Astrocyte (in vitro differentiated cells and primary cell): ENCODE results near the gene MEG3. TPM values are rescaled to one million over a fixed set of nuclear protein-coding genes. Genes with fewer than 3 reads are reported as not detected.

Experiments used
- DNase-seq: peaks from one replicate; pipeline ENCODE4 v3.0.0-alpha.2; 2010; ENCODE audit warnings: low read depth
- FAIRE-seq: peaks from 2 replicates; lab custom pipeline; 2011; peaks lifted over from hg19 to GRCh38; lab: Jason Lieb, UNC
- H2AFZ ChIP-seq: 2 replicates; pipeline ENCODE4 v1.6.0; 2012; ENCODE audit warnings: low read depth, low read length, inconsistent platforms
- H3K27ac ChIP-seq: 2 replicates; pipeline ENCODE4 v1.5.1; 2011; ENCODE audit warnings: low read depth, low read length, inconsistent platforms
- H3K27me3 ChIP-seq: 2 replicates; pipeline ENCODE4 v1.6.0; 2011; ENCODE audit warnings: low read length, inconsistent platforms; ENCODE audit not compliant: insufficient read depth
- H3K36me3 ChIP-seq: 2 replicates; pipeline ENCODE4 v1.5.1; 2011; ENCODE audit warnings: low read length, inconsistent platforms; ENCODE audit not compliant: insufficient read depth
- H3K4me1 ChIP-seq: 2 replicates; pipeline ENCODE4 v1.5.1; 2011; ENCODE audit warnings: low read length, inconsistent platforms; ENCODE audit not compliant: insufficient read depth
- H3K4me2 ChIP-seq: 2 replicates; pipeline ENCODE4 v1.6.0; 2012; ENCODE audit warnings: low read length, inconsistent platforms
- H3K4me3 ChIP-seq: 2 replicates; pipeline ENCODE4 v1.5.1; 2011; ENCODE audit warnings: low read depth, mild to moderate bottlenecking, low read length, inconsistent platforms; ENCODE audit not compliant: insufficient read depth
- H3K79me2 ChIP-seq: 2 replicates; pipeline ENCODE4 v1.6.0; 2012; ENCODE audit warnings: mild to moderate bottlenecking, low read length, inconsistent platforms; ENCODE audit not compliant: insufficient read depth
- H3K9ac ChIP-seq: 2 replicates; pipeline ENCODE4 v1.6.0; 2012; ENCODE audit warnings: mild to moderate bottlenecking, low read length, inconsistent platforms
- H3K9me3 ChIP-seq: 2 replicates; pipeline ENCODE4 v1.5.1; 2012; ENCODE audit warnings: low read depth, mild to moderate bottlenecking, low read length, inconsistent platforms; ENCODE audit not compliant: insufficient read depth
- H4K20me1 ChIP-seq: 2 replicates; pipeline ENCODE4 v1.6.0; 2012; ENCODE audit warnings: low read length, inconsistent platforms; ENCODE audit not compliant: insufficient read depth
- H3K27ac Mint-ChIP-seq: one replicate; pipeline ENCODE4 v1.8.0; 2021; ENCODE audit warnings: mild to moderate bottlenecking, mixed read lengths; ENCODE audit not compliant: unreplicated experiment
- H3K27me3 Mint-ChIP-seq: one replicate; pipeline ENCODE4 v1.8.0; 2021; ENCODE audit warnings: low read depth, mixed read lengths; ENCODE audit not compliant: unreplicated experiment
- H3K36me3 Mint-ChIP-seq: one replicate; pipeline ENCODE4 v1.8.0; 2021; ENCODE audit warnings: low read depth, mixed read lengths; ENCODE audit not compliant: unreplicated experiment
- H3K4me1 Mint-ChIP-seq: one replicate; pipeline ENCODE4 v1.8.0; 2021; ENCODE audit warnings: low read depth, mixed read lengths; ENCODE audit not compliant: unreplicated experiment
- H3K4me3 Mint-ChIP-seq: one replicate; pipeline ENCODE4 v1.8.0; 2021; ENCODE audit warnings: mild to moderate bottlenecking, moderate library complexity, mixed read lengths; ENCODE audit not compliant: unreplicated experiment
- H3K9me3 Mint-ChIP-seq: one replicate; pipeline ENCODE4 v1.8.0; 2021; ENCODE audit warnings: mild to moderate bottlenecking, mixed read lengths; ENCODE audit not compliant: unreplicated experiment
- EZH2 ChIP-seq: IDR thresholded peaks from 2 replicates; pipeline ENCODE4 v1.6.1; 2012; ENCODE audit warnings: mild to moderate bottlenecking, low read length, inconsistent platforms; ENCODE audit not compliant: insufficient read depth
- total RNA-seq: library from RNA; stranded (reverse); gene quantifications from 2 replicates; pipeline ENCODE4 v1.2.1, GENCODE V29; 2021
- TF ChIP-seq, protein P1 (sequence below): IDR thresholded peaks from 2 replicates; pipeline ENCODE4 v1.5.1; 2011; ENCODE audit warnings: low read depth, mild to moderate bottlenecking, inconsistent platforms, low read length, moderate library complexity; ENCODE audit not compliant: insufficient read depth

Gene MEG3
- total RNA-seq, 1 donor from 2014 or later: not detected

DNA sequence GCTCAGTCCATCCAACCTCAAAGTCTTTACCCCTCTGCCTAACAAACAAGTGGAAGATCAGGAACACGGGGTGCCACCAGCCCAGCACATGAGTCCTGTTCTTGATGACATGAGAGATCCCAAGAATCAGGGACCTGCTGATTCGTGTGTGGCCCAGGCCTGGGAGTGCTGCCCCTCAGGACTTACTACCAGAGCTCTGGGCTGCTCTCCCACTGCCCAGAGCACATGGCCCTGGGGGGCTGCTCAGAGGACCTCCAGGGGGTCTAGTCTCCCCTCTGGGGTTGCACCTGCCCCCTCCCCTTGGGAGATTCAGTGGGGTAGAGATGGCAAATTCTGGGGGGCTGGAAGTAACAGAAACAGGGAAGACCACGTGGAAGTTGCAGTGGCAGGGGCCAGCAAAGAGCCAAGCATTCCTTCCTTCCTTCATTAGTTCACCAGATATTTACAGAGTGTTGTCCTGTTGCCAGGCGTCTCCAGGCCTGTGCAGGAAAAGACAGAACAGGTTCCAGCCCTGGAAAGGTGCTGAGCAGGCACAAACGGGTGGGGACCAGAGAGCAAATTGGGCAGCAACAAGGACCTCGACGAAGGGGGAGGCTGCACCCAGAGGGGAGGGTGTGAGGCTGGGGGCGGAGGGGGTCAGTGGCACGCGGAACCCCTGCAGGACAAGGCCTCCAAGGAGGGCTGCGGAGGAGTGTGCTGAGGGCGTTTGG, 45.1 kb upstream of the MEG3 start:
- H3K4me2 ChIP-seq: no peak overlapping the region
- no peak for DNase-seq
- no peak overlapping the region for H3K9ac ChIP-seq
- Mint-ChIP-seq H3K27ac (no peak overlapping the region), H3K4me1 (no peaks in the 10 kb centered on the region), H3K4me3 (no peak overlapping the region), H3K27me3 (peaks cover 69% of the 10 kb centered on the region), H3K36me3 (peaks cover 3% of the 10 kb centered on the region), H3K9me3 (peaks cover 3% of the 10 kb centered on the region)
- FAIRE-seq: no peak
- no peaks in the 10 kb centered on the region for H3K4me1 ChIP-seq
- no peak for TF ChIP-seq EZH2
- TF ChIP-seq, protein P1, sequence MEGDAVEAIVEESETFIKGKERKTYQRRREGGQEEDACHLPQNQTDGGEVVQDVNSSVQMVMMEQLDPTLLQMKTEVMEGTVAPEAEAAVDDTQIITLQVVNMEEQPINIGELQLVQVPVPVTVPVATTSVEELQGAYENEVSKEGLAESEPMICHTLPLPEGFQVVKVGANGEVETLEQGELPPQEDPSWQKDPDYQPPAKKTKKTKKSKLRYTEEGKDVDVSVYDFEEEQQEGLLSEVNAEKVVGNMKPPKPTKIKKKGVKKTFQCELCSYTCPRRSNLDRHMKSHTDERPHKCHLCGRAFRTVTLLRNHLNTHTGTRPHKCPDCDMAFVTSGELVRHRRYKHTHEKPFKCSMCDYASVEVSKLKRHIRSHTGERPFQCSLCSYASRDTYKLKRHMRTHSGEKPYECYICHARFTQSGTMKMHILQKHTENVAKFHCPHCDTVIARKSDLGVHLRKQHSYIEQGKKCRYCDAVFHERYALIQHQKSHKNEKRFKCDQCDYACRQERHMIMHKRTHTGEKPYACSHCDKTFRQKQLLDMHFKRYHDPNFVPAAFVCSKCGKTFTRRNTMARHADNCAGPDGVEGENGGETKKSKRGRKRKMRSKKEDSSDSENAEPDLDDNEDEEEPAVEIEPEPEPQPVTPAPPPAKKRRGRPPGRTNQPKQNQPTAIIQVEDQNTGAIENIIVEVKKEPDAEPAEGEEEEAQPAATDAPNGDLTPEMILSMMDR: no peak
- H3K79me2 ChIP-seq: no peaks in the 10 kb centered on the region
- H4K20me1 ChIP-seq: no peaks in the 10 kb centered on the region
- peaks cover 2% of the 10 kb centered on the region for H3K27me3 ChIP-seq
- H3K9me3 ChIP-seq: no peaks in the 10 kb centered on the region
- H3K27ac ChIP-seq: no peak overlapping the region
- no peaks in the 10 kb centered on the region for H3K36me3 ChIP-seq
- no peak overlapping the region for H3K4me3 ChIP-seq
- H2AFZ ChIP-seq: no peak overlapping the region

DNA sequence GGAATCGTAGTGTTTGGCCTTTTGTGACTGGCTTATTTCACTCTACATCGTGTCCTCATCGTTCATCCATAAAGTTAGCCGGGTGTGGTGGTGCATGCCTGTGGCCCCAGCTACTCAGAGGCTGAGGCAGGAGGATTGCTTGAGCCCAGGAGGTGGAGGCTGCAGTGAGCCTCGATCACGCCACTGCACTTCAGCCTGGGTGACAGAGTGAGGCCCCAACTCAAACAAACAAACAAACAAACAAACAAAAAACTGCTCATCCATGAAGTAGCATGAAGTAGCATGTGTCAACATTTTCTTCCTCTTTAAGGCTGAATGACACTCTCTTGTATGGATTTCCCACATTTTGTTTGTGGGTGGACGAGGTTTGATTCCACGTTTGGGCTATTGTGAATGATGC, 44.0 kb upstream of the MEG3 start:
- TF ChIP-seq, protein P1: no peak
- TF ChIP-seq EZH2: no peak
- DNase-seq: no peak
- H3K27me3 ChIP-seq: peaks cover 2% of the 10 kb centered on the region
- Mint-ChIP-seq H3K27me3 (peaks cover 69% of the 10 kb centered on the region), H3K4me1 (no peaks in the 10 kb centered on the region), H3K4me3 (no peak overlapping the region), H3K36me3 (peaks cover 3% of the 10 kb centered on the region), H3K27ac (no peak overlapping the region), H3K9me3 (peaks cover 5% of the 10 kb centered on the region)
- no peak overlapping the region for H3K9ac ChIP-seq
- H3K4me1 ChIP-seq: no peaks in the 10 kb centered on the region
- no peak for FAIRE-seq
- no peak overlapping the region for H3K4me3 ChIP-seq
- no peaks in the 10 kb centered on the region for H3K79me2 ChIP-seq
- no peaks in the 10 kb centered on the region for H3K36me3 ChIP-seq
- no peak overlapping the region for H3K4me2 ChIP-seq
- no peaks in the 10 kb centered on the region for H4K20me1 ChIP-seq
- H3K27ac ChIP-seq: no peak overlapping the region
- no peaks in the 10 kb centered on the region for H3K9me3 ChIP-seq
- no peak overlapping the region for H2AFZ ChIP-seq
